ENCODE data around the gene RCC1.
"Not testable (repeated sequence)": the region's sequence is repeated elsewhere in the genome, so short reads cannot be mapped to it uniquely, and the experiment has no call there.

Gene RCC1

DNA sequence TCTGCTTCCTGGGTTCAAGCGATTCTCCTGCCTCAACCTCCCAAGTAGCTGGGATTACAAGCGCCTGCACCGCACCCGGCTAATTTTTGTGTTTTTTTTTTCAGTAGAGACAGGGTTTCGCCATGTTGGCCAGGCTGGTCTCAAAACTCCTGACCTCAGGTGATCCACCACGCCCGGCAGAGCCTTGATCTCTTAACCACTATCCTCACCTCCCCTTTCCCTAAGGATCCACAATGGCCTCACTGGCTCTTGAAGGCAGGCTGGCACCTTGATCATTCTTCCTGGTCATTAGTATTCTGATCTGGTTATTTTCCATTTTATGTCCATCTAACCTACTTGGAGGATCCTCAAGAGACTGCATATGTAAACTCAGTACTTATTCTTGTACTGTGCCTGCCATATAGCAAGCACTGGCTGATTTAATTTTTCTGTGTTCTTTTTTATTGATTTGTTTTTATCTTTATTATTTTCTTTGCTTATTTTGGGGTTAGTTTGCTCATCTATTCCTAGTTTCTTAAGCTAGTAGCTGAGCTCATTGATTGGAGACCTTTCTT, 6.3 kb downstream of the RCC1 start:
- DNase-seq (ENCODE audit: low spot score): no peak

DNA sequence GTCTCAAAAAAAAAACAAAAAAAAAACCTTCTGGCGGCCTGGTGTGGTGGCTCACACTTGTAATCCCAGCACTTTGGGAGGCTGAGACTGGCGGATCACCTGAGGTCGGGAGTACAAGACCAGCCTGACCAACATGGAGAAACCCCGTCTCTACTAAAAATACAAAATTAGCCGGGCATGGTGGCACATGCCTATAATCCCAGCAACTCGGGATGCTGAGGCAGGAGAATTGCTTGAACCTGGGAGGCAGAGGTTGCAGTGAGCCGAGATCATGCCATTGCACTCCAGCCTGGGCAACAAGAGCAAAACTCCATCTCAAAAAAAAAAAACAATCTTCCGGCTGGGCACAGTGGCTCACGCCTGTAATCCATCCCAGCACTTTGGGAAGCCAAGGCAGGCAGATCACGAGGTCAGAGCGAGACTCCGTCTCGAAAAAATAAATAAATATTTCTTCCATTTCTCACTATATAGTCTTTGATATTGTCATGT, 8.6 kb downstream of the RCC1 start:
- DNase-seq (ENCODE audit: low spot score): not testable (repeated sequence)

GRCh38 chr1:28516518-28516956, 10.7 kb downstream of the RCC1 start:
- DNase-seq (ENCODE audit: low spot score): no peak

GRCh38 chr1:28517649-28517999, 11.8 kb downstream of the RCC1 start:
- DNase-seq (ENCODE audit: low spot score): no peak

DNA sequence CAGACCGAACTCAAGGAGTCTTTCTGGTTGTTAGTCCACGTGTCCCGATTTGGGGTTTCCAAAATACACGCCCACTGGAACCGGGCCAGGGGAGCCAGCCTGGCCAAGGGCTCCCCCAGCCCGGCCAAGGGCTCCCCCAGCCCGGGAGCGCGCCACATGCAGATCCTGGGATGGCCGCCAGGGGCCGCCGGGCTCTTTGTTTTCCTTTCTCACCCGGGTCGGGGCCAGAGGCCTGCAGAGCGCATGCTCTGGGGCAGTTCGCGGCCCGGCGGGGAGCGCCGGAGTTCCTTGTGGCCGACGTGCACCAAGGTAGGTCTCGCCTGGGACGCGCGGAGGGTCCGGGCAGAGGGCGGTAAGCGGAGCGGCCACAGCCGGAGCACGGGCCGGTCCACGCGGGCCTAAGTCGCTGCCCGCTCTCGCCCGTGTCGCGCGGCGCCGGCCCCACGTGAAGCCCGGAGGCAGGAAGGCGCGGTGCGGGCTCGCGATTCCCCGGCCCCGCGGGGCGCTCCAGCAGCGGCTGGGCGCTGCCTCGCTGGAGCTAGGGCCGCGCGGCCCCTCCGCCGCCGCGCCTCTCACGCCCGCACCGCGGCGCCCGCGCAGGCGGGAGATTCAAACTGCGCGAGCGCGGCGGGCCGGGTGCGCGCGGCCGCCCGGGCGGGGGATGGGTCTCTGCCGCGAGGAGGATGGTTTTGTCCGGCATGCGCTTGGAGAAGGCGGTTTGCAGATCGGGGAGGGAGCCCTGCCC, 12.3 kb downstream of the RCC1 start:
- peak; percentile 74 for DNase-seq (ENCODE audit: low spot score)

DNA sequence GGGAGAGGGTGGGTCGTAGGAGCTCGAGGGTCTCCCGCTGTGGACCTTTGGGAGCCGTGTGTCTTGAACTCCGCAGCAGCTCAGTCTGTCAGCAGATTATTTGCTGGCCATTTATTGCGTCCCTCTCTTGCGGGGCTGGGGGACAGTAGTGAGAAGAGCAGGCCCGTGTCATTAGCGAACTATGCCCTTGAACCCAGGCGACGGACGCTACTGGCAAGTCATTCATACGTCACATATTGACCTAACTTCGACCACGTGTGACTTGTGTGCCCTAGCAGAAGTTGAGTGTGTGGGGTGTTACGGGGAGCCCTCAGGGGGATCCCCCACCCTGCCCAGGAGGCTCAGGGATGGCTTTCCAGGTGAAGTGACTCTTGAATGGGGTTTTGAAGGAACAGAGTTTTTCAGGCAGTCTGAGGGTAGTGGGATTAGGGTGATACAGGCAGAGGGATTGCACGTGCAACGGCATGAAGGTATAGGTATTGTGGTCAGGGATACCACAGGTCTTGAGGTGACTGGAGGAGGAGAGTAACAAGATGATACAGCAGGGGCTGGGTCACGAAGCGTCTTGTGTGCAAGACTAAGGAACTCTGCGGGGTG, 13.0 kb downstream of the RCC1 start:
- DNase-seq (ENCODE audit: low spot score): peak; percentile 16

GRCh38 chr1:28519946-28520725, 14.3 kb downstream of the RCC1 start:
- DNase-seq (ENCODE audit: low spot score): no peak

- not testable (repeated sequence) for DNase-seq (ENCODE audit: low spot score)
Observed at GRCh38 chr1:28520796-28521195, 15.0 kb downstream of the RCC1 start.

DNA sequence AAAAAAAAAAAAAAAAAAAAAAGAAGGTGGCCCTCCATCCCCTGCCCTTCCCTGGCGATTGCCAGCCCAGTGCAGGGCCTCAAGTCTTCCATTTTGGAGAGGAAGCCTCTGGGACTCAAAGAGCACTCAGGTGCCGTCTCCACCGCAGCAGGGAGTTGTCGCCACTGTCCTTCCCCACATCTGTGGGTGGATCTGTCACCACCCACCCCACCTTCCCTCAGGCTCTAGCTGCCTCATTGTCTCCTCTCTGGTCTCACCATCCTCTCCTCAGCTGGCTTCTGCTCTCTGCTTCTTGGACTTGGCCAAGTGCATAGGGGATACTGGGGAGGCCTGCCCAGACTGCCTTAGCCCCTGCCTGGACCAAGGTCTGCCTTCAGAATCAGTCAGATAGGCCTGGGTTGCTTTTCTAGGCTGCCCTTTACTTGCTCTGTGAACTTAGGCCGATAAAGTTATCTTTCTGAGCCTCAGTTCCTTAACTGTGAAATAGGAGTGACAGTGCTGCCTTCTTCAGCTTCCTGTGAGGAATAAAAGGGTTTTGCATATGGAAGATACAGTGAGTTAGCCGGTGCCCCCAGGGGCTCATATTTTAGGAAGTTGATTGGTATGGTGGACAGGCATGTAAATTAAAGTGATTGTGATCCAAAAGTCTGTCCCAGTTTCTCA, 15.8 kb downstream of the RCC1 start:
- no peak for DNase-seq (ENCODE audit: low spot score)

DNA sequence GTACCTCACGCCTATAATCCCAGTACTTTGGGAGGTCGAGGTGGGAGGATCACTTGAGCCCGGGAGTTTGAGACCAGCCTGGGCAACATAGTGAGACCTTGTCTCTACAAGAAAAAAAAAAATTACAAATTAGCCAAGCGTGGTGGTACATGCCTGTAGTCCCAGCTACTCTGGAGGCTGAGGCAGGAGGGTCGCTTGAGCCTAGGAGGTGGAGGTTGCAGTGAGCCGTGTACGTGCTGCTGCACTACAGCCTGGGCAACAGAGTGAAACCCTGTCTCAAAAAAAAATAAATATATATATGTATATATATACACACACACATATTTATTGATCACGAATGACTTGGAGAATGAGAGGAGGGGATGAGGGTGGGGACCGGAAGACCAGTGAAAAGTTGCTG, 16.7 kb downstream of the RCC1 start:
- DNase-seq (ENCODE audit: low spot score): not testable (repeated sequence)

GRCh38 chr1:28525002-28525642, 19.3 kb downstream of the RCC1 start:
- DNase-seq (ENCODE audit: low spot score): not testable (repeated sequence)

DNA sequence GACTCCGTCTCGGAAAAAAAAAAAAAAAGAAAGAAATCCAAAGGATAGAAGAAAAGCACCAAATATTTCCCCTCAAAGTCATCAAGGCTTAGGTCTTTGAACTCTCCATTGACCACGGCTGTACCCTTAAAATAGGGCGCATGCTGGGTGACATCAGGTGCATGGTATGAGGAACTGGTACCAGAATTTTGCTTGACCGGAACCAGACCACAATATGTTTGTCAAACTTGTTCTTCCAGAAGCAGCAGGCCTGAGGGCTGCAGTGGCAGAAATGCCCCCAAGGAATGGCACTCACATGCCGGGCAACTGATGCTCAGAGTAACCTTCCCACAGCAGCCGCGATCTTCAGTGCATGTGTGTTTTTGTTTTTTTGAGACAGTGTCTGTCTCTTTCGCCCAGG, 21.0 kb downstream of the RCC1 start:
- DNase-seq (ENCODE audit: low spot score): no peak

DNA sequence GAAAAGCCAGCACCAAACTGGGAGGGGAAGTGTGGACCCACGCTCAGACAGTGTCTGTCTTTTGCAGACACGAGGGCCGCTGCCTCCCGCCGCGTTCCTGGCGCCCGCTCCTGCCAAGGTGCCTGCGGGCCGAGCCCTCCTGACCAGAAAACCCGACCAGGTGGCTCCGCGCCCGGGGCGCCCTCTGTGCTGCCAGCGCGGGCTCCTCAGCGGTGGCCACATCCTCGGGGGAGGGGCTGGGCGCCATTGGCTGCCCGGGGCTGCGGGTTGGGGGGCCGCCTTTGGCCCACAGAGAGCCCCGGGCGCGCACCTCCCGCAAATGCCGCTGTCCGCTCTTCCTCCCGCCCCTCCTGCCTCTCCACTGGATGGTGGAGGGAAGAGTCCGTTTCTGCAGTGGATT, 24.6 kb downstream of the RCC1 start:
- no peak for DNase-seq (ENCODE audit: low spot score)

DNA sequence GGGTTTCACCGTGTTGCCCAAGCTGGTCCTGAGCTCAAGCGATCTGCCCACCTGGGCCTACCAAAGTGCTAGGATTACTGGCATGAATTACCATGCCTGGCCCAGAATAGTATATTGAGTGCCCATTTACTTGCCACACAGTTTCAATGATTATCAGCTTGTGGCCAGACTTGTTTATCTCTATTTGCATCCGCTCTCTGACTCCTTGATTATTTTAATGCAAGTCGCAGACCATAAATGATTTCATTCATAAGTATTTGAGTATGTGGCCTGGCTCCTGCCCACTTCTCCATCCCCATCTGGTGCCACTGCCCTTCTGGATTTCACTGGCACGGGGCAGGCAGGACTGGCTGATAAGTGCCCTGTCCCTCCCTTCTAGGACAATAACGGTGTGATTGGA, 28.8 kb downstream of the RCC1 start:
- no peak for DNase-seq (ENCODE audit: low spot score)

GRCh38 chr1:28535180-28535579, 29.3 kb downstream of the RCC1 start:
- DNase-seq (ENCODE audit: low spot score): no peak

DNA sequence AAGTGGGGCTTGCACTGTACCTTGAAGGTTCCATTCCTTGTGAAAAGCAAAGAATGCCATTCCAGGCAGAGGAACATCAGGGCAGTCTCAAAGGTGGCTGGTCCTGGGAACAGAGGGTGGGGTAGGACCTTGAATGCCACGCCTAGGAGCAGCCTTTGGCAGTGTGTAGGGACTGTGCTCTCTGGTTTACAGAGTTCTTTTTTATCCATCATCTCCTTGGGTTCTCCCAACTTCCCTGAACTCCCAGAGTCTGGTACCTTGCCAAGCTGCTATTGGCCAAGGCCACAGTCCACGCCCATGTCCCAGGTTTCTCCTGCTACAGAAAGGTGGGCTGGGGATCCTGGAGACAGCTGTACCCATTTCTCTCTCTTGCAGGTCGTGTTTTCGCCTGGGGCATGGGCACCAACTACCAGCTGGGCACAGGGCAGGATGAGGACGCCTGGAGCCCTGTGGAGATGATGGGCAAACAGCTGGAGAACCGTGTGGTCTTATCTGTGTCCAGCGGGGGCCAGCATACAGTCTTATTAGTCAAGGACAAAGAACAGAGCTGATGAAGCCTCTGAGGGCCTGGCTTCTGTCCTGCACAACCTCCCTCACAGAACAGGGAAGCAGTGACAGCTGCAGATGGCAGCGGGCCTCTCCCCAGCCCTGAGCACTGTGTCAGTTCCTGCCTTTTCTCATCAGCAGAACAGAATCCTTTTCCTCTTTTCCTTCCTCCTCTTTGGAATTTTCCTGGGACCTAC, 31.8 kb downstream of the RCC1 start:
- DNase-seq (ENCODE audit: low spot score): no peak

- DNase-seq (ENCODE audit: low spot score): no peak
Observed at GRCh38 chr1:28538286-28538685, 32.4 kb downstream of the RCC1 start.

DNA sequence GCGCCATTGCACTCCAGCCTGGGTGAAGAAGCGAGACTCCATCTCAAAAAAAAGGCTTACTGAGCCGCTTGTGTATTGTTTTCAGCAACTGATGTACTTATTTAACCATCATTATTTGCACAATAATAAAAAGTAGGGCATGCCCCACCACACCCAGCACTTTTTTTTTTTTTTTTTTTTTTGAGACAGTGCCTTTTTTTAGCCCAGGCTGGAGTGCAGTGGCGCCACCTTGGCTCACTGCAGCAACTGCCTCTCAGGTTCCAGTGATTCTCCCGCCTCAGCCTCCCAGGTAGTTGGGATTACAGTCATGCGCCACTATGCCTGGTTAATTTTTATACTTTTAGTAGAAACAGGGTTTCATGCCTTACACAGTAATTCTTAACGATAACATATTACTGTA, 34.8 kb downstream of the RCC1 start:
- no peak for DNase-seq (ENCODE audit: low spot score)

GRCh38 chr1:28541414-28542015, 35.7 kb downstream of the RCC1 start:
- not testable (repeated sequence) for DNase-seq (ENCODE audit: low spot score)

- DNase-seq (ENCODE audit: low spot score): no peak
Observed at GRCh38 chr1:28545246-28545628, 39.4 kb downstream of the RCC1 start.

GRCh38 chr1:28548318-28548717, 42.5 kb downstream of the RCC1 start:
- DNase-seq (ENCODE audit: low spot score): no peak
